H9 (cell line): ENCODE measurements around the gene ALDH1A1. TPM values are rescaled to one million over a fixed set of nuclear protein-coding genes. Genes with fewer than 3 reads are reported as not detected.

Source experiments
- DNase-seq: peaks from one replicate; pipeline ENCODE4 v3.0.0-alpha.2; 2017
- H2AFZ ChIP-seq: one replicate; pipeline ENCODE4 v1.6.1; 2013; ENCODE audit warnings: mild to moderate bottlenecking, low read length, control low read depth, moderate library complexity
- H2AK5ac ChIP-seq: 2 replicates; pipeline ENCODE4 v1.6.1; 2013; ENCODE audit warnings: low read length, control low read depth, mixed read lengths; ENCODE audit not compliant: insufficient read length
- H2BK120ac ChIP-seq: one replicate; pipeline ENCODE4 v1.6.1; 2013; ENCODE audit warnings: low read depth, mild to moderate bottlenecking, low read length, control low read depth, inconsistent platforms; ENCODE audit not compliant: poor library complexity, severe bottlenecking
- H2BK12ac ChIP-seq: 2 replicates; pipeline ENCODE4 v1.6.1; 2013; ENCODE audit warnings: low read length, control low read depth, mixed read lengths, low read depth; ENCODE audit not compliant: insufficient read length
- H2BK15ac ChIP-seq: 2 replicates; pipeline ENCODE4 v1.6.1; 2013; ENCODE audit warnings: low read depth, low read length, control low read depth
- H2BK20ac ChIP-seq: one replicate; pipeline ENCODE4 v1.6.1; 2013; ENCODE audit warnings: low read depth, mild to moderate bottlenecking, low read length, control low read depth, inconsistent platforms; ENCODE audit not compliant: poor library complexity, severe bottlenecking
- H2BK5ac ChIP-seq: 2 replicates; pipeline ENCODE4 v1.6.1; 2013; ENCODE audit warnings: low read length, control low read depth, mixed read lengths; ENCODE audit not compliant: insufficient read length
- H3K14ac ChIP-seq: 2 replicates; pipeline ENCODE4 v1.6.1; 2013; ENCODE audit warnings: low read length, control low read depth; ENCODE audit not compliant: insufficient read depth
- H3K18ac ChIP-seq: 2 replicates; pipeline ENCODE4 v1.6.1; 2013; ENCODE audit warnings: low read depth, mild to moderate bottlenecking, mixed read lengths, low read length, control low read depth; ENCODE audit not compliant: insufficient read length
- H3K23ac ChIP-seq: 2 replicates; pipeline ENCODE4 v1.6.1; 2013; ENCODE audit warnings: low read length, control low read depth, mixed read lengths, low read depth; ENCODE audit not compliant: insufficient read length
- H3K23me2 ChIP-seq: 2 replicates; pipeline ENCODE4 v1.6.1; 2013; ENCODE audit warnings: low read depth, mild to moderate bottlenecking, mixed read lengths, low read length, control low read depth; ENCODE audit not compliant: insufficient read length, poor library complexity, severe bottlenecking
- H3K27ac ChIP-seq: 2 replicates; pipeline ENCODE4 v1.5.1; 2013; ENCODE audit warnings: low read length, control low read depth, mixed read lengths, low read depth; ENCODE audit not compliant: insufficient read length
- H3K27me3 ChIP-seq: 2 replicates; pipeline ENCODE4 v1.6.1; 2013; ENCODE audit warnings: low read length, control low read depth, inconsistent platforms; ENCODE audit not compliant: insufficient read depth
- H3K4ac ChIP-seq: 2 replicates; pipeline ENCODE4 v1.6.1; 2013; ENCODE audit warnings: low read depth, mild to moderate bottlenecking, control low read depth, inconsistent platforms, low read length, moderate library complexity
- H3K4me1 ChIP-seq: 2 replicates; pipeline ENCODE4 v1.6.1; 2013; ENCODE audit warnings: low read length, control low read depth, inconsistent platforms; ENCODE audit not compliant: insufficient read depth
- H3K4me2 ChIP-seq: 2 replicates; pipeline ENCODE4 v1.6.1; 2013; ENCODE audit warnings: low read length, control low read depth, mixed read lengths; ENCODE audit not compliant: insufficient read length, insufficient read depth
- H3K56ac ChIP-seq: 2 replicates; pipeline ENCODE4 v1.6.1; 2013; ENCODE audit warnings: low read depth, mild to moderate bottlenecking, mixed read lengths, low read length, control low read depth; ENCODE audit not compliant: insufficient read length
- H3K79me1 ChIP-seq: 2 replicates; pipeline ENCODE4 v1.6.1; 2013; ENCODE audit warnings: low read depth, mild to moderate bottlenecking, moderate library complexity, low read length, control low read depth, inconsistent platforms; ENCODE audit not compliant: insufficient read depth, poor library complexity, severe bottlenecking
- H3K79me2 ChIP-seq: 2 replicates; pipeline ENCODE4 v1.6.1; 2013; ENCODE audit warnings: low read length, control low read depth, inconsistent platforms; ENCODE audit not compliant: insufficient read depth
- H3K9ac ChIP-seq: 2 replicates; pipeline ENCODE4 v1.6.1; 2013; ENCODE audit warnings: low read length, control low read depth, mixed read lengths; ENCODE audit not compliant: insufficient read length; ENCODE audit errors: extremely low read depth
- H3K9me3 ChIP-seq: one replicate; pipeline ENCODE4 v1.6.1; 2013; ENCODE audit warnings: low read depth, low read length, inconsistent platforms; ENCODE audit not compliant: control insufficient read depth
- H3T11ph ChIP-seq: one replicate; pipeline ENCODE4 v1.6.1; 2013; ENCODE audit warnings: mild to moderate bottlenecking, low read length, control low read depth, inconsistent platforms
- H4K20me1 ChIP-seq: one replicate; pipeline ENCODE4 v1.6.1; 2013; ENCODE audit not compliant: control insufficient read depth, insufficient read length, insufficient read depth
- H4K5ac ChIP-seq: 2 replicates; pipeline ENCODE4 v1.6.1; 2013; ENCODE audit warnings: low read depth, mild to moderate bottlenecking, mixed read lengths, low read length, control low read depth; ENCODE audit not compliant: insufficient read length
- H4K8ac ChIP-seq: replicated peaks from 2 replicates; pipeline ENCODE4 v1.6.1; 2013; ENCODE audit warnings: low read length, control low read depth, mixed read lengths, low read depth; ENCODE audit not compliant: insufficient read length
- H4K91ac ChIP-seq: 2 replicates; pipeline ENCODE4 v1.6.1; 2013; ENCODE audit warnings: low read depth, mild to moderate bottlenecking, moderate library complexity, mixed read lengths, low read length, control low read depth; ENCODE audit not compliant: insufficient read length
- H3K27ac Mint-ChIP-seq, 3 experiments: 2 replicates in 2 of 3; 3 replicates in 1 of 3; pipeline ENCODE4 v1.8.0; 2020 to 2021; ENCODE audit warnings: mixed read lengths in 3 of 3, mild to moderate bottlenecking in 1 of 3, moderate library complexity in 1 of 3
- H3K27me3 Mint-ChIP-seq: 2 replicates; pipeline ENCODE4 v1.8.0; 2021; ENCODE audit warnings: low read depth, mild to moderate bottlenecking, moderate library complexity, mixed read lengths
- H3K36me3 Mint-ChIP-seq, 3 experiments: 2 replicates in 2 of 3; 3 replicates in 1 of 3; pipeline ENCODE4 v1.8.0; 2020 to 2021; ENCODE audit warnings: low read depth in 3 of 3, mixed read lengths in 3 of 3; ENCODE audit not compliant: insufficient read depth in 1 of 3
- H3K4me1 Mint-ChIP-seq, 2 experiments: 2 replicates each; pipeline ENCODE4 v1.8.0; 2020; ENCODE audit warnings: mixed read lengths in 2 of 2
- H3K4me3 Mint-ChIP-seq, 2 experiments: 2 replicates in 1 of 2; 3 replicates in 1 of 2; pipeline ENCODE4 v1.8.0; 2020 to 2021; ENCODE audit warnings: mild to moderate bottlenecking in 2 of 2, mixed read lengths in 2 of 2, moderate library complexity in 1 of 2
- H3K9me3 Mint-ChIP-seq, 2 experiments: 2 replicates in 1 of 2; 3 replicates in 1 of 2; pipeline ENCODE4 v1.8.0; 2020; ENCODE audit warnings: mild to moderate bottlenecking in 2 of 2, mixed read lengths in 2 of 2, moderate library complexity in 1 of 2
- WGBS: extraction: QIAGEN DNeasy Blood & Tissue Kit; methylation state at CpG from one replicate; pipeline ENCODE4 v1.1.7; 2013; ENCODE audit warnings: missing lambda C conversion rate, low lambda C conversion rate, mixed read lengths; ENCODE audit not compliant: insufficient read length; ENCODE audit errors: extremely low coverage; 5-methylcytosine and 5-hydroxymethylcytosine counted together
- total RNA-seq: library from RNA; stranded (reverse); gene quantifications from 2 replicates; pipeline ENCODE4 v1.2.1, GENCODE V29; 2021
- TF ChIP-seq, protein P1 (sequence below): fragments of 200-600 bp; sonication (generic); conservative IDR thresholded peaks from 3 replicates; pipeline ENCODE4 v1.8.0; 2021; ENCODE audit warnings: antibody characterized with exemption, mild to moderate bottlenecking

Gene ALDH1A1
- total RNA-seq, 1 experiment from 2014 or later = 1.1 TPM

DNA sequence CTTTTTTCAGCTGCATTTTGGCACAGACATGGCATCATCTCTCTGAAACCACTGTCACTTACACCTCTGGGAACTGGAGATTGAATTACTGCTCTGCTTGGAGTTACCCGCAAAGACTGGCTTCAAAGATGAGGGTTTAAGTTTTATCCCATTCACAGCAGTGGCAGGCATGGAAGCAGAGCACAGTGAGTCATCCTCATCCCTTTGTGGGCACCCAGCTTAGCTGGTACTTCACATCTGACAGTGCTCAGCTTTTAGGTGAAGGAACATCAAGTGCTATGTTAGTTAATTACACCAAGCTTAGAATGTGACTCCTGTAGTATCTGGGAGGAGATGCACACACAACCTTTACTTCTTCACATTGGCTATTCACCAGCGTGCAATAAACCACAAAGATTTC lies 24.8 kb upstream of the ALDH1A1 start:
- H3K79me2 ChIP-seq = no peaks in the 10 kb centered on the region
- H3K18ac ChIP-seq = no peak overlapping the region
- Mint-ChIP-seq H3K4me3 (no peak overlapping the region), H3K9me3 (no peaks in the 10 kb centered on the region), H3K36me3 (no peaks in the 10 kb centered on the region), H3K4me1 (peaks cover 5% of the 10 kb centered on the region in 2 experiments), H3K27me3 (no peaks in the 10 kb centered on the region), H3K27ac (no peak overlapping the region)
- H3K27ac ChIP-seq = no peak overlapping the region
- H3K27me3 ChIP-seq = no peaks in the 10 kb centered on the region
- H3K56ac ChIP-seq = no peak overlapping the region
- no peaks in the 10 kb centered on the region for H3K4me1 ChIP-seq
- no CpG with 5 or more reads among the region's 2 CpGs for WGBS
- no peak overlapping the region for H2BK120ac ChIP-seq
- no peak overlapping the region for H3K4me2 ChIP-seq
- no peak overlapping the region for H4K5ac ChIP-seq
- TF ChIP-seq, protein P1, sequence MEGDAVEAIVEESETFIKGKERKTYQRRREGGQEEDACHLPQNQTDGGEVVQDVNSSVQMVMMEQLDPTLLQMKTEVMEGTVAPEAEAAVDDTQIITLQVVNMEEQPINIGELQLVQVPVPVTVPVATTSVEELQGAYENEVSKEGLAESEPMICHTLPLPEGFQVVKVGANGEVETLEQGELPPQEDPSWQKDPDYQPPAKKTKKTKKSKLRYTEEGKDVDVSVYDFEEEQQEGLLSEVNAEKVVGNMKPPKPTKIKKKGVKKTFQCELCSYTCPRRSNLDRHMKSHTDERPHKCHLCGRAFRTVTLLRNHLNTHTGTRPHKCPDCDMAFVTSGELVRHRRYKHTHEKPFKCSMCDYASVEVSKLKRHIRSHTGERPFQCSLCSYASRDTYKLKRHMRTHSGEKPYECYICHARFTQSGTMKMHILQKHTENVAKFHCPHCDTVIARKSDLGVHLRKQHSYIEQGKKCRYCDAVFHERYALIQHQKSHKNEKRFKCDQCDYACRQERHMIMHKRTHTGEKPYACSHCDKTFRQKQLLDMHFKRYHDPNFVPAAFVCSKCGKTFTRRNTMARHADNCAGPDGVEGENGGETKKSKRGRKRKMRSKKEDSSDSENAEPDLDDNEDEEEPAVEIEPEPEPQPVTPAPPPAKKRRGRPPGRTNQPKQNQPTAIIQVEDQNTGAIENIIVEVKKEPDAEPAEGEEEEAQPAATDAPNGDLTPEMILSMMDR = no peak
- no peak overlapping the region for H2BK15ac ChIP-seq
- H3K9ac ChIP-seq = no peak overlapping the region
- H2AFZ ChIP-seq = no peak overlapping the region
- H3T11ph ChIP-seq = no peak overlapping the region
- DNase-seq = no peak
- no peaks in the 10 kb centered on the region for H3K23me2 ChIP-seq
- H2BK12ac ChIP-seq = no peak overlapping the region
- H3K23ac ChIP-seq = no peak overlapping the region
- no peak overlapping the region for H2AK5ac ChIP-seq
- no peak overlapping the region for H2BK5ac ChIP-seq
- H3K9me3 ChIP-seq = no peaks in the 10 kb centered on the region
- no peak overlapping the region for H3K14ac ChIP-seq
- H2BK20ac ChIP-seq = no peak overlapping the region
- H3K4ac ChIP-seq = no peak overlapping the region
- no peak overlapping the region for H4K91ac ChIP-seq
- H4K20me1 ChIP-seq = no peaks in the 10 kb centered on the region
- no peaks in the 10 kb centered on the region for H3K79me1 ChIP-seq
- H4K8ac ChIP-seq = no peak overlapping the region
